AG09309 (cell line): ENCODE data around the gene MAMDC2.

Source experiments
- DNase-seq: peaks from one replicate; pipeline ENCODE4 v3.0.0-alpha.2; 2010; ENCODE audit warnings: low read depth
- H3K4me3 ChIP-seq: 2 replicates; pipeline ENCODE4 v1.5.1; 2011; ENCODE audit warnings: mild to moderate bottlenecking, low read depth, low read length, moderate library complexity; ENCODE audit not compliant: control insufficient read depth
- TF ChIP-seq, protein P1 (sequence below): IDR thresholded peaks from 2 replicates; pipeline ENCODE4 v1.5.1; 2011; ENCODE audit warnings: mild to moderate bottlenecking, low read depth, low read length, inconsistent platforms; ENCODE audit not compliant: insufficient read depth, control insufficient read depth; ENCODE audit errors: missing control alignments

MAMDC2 gene

DNA sequence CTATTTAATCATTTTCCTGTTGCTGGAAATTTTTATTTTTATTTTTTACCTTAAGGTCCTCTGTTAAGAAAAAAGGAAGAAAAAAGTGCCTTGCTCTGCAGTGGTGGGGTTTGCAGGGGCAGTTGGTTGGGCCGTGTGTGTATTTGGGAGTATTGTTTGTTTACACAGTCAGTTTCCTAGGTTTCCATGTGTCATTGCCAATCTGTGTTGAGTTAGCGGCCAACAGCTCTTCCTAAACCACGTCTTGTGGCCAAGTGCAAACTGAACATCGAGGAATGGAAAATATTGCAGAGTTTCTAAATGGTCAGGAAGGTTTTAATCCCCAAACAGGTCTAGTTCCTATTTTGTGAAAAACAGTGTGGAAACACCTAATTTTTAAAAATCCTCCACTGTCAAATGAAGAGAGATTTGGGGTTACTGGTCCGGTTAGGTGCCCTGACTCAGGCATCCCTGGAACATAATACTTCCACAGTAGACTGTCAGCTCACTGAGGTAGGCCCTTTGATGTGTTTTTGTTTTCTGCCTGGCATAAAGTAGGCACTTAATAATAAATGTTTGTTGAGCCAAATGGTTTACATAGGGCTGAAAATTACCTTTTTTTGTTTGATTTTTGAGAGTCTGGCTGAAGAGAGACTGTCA, 37.0 kb downstream of the MAMDC2 start:
- TF ChIP-seq, protein P1, sequence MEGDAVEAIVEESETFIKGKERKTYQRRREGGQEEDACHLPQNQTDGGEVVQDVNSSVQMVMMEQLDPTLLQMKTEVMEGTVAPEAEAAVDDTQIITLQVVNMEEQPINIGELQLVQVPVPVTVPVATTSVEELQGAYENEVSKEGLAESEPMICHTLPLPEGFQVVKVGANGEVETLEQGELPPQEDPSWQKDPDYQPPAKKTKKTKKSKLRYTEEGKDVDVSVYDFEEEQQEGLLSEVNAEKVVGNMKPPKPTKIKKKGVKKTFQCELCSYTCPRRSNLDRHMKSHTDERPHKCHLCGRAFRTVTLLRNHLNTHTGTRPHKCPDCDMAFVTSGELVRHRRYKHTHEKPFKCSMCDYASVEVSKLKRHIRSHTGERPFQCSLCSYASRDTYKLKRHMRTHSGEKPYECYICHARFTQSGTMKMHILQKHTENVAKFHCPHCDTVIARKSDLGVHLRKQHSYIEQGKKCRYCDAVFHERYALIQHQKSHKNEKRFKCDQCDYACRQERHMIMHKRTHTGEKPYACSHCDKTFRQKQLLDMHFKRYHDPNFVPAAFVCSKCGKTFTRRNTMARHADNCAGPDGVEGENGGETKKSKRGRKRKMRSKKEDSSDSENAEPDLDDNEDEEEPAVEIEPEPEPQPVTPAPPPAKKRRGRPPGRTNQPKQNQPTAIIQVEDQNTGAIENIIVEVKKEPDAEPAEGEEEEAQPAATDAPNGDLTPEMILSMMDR = no peak
- peak; percentile 24 for DNase-seq
- H3K4me3 ChIP-seq = no peak overlapping the region

DNA sequence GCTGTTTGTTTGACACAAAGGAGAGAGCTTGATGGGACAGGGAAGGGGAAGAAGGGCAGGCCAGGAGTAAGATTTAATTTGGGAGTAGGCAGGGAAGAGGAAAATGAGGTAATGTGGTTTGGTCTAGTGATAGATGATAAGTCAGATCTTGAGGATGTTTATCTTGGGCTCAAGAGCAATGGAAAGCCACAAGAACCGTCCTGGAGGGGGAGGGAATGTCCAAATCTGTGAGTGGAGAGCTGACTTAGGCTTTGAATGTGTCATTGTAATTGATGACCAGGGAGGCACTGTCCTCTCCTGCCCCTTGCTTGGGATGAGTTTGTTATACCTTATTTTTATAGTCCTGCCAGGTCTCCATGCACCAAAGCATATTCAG, 37.5 kb downstream of the MAMDC2 start:
- H3K4me3 ChIP-seq = no peak overlapping the region
- TF ChIP-seq, protein P1 = no peak
- no peak for DNase-seq

DNA sequence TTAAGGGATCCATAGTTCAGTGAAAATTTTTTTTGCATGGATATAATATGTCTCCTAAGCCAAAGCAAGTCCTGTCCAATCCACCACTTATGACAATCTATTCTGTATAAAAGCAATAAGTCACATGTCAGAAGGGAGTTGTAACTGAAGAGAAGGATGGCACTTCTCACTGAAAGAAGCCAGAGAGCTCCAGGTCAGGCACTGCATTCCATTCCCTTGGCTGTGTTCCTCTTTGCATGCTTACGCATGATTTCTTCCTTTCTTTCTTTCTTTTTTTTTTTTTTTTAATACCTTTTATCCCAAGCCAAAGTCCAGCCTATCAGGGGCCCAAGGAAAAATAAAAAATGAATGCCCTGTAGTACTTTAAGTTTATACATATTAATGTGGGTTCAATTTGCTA, 39.8 kb downstream of the MAMDC2 start:
- H3K4me3 ChIP-seq = no peak overlapping the region
- TF ChIP-seq, protein P1 = no peak
- DNase-seq = no peak

DNA sequence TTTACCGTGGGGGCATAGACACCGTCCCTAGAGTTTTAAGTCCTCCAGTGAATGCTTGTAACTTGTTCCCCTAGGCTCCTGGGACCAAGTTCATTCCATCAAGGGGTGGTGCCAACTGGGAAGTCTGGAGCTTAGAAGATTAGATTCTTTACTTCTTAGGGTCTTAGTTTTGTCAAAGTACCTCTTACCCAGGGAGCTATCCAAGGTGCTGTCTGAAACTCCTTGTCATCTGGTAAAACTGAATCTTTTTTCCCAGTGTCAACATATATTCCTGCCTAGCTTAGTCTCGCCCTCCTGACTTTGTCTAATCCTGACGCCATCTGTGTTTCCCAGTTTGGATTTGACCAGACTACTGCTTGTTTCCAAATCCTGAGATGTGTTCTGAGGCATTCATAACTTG, 41.6 kb downstream of the MAMDC2 start:
- H3K4me3 ChIP-seq = no peak overlapping the region
- TF ChIP-seq, protein P1 = no peak
- no peak for DNase-seq

DNA sequence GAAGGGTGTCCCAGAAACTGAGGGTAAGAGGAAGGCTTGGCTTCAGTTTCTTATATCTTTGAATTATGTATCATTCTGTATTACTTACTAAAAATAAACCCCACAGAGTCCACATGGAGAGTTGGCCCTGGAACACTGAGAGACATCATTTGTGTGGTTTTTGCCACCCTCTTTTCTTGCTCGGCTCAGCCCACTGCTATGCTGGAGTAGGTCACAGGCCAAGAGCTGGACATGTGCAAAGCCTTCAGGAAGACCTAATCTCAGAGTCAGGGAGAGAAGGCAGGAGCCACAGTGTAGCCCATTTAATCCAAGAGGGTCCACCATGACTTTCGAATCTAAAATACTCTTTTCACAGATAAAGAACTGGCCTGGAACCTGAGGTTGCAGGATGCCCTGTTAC, 47.5 kb downstream of the MAMDC2 start:
- TF ChIP-seq, protein P1 = no peak
- DNase-seq = no peak
- no peak overlapping the region for H3K4me3 ChIP-seq

DNA sequence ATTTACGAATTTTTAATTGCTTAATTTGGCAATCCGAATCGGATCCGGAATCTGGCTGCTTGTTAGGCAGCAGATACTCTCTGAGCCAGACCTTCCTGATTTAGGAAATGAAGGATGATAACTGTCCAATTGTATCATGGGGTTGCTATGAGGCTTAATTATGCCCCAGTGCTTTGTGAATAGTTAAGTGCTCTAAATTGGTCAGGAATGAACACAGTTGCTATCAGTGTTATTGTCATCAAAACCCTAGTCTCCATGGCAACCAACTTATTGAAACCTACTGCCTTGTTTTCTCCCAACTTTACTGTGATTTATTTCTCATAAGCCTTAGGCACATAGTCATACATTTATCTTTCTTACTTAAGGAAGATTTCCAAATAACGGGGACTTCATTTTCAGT, 47.9 kb downstream of the MAMDC2 start:
- no peak for DNase-seq
- H3K4me3 ChIP-seq = no peak overlapping the region
- TF ChIP-seq, protein P1 = no peak

DNA sequence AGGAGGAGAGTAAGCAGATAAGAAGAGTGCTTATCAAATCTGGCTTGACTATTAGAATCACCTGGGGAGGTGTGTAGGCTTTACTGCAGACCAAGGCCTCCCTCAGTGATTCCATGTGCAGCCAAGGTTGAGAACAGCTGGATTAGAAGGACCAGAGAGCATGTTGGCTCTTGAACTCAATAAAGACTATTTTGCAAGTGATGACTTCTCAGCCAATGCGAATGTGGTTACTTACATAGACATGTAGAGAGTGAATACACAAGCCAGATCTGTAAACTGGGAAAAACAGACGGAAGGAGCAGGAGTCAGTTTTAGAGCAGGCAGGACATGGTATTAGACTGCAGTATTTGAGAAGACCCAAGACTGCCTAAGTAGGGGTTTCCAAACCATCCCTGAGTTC, 48.5 kb downstream of the MAMDC2 start:
- DNase-seq = no peak
- TF ChIP-seq, protein P1 = no peak
- H3K4me3 ChIP-seq = no peak overlapping the region
